ENCODE results near the gene MYBPC3.

The MYBPC3 gene

GRCh38 chr11:47372422-47372821 is 19.9 kb upstream of the MYBPC3 start:
- H3K4me3 ChIP-seq (replicated peaks; ENCODE audit: low read depth, low read length), result no peak overlapping the region
- TF ChIP-seq CTCF (IDR thresholded peaks at IDR 0.05; ENCODE audit: low read length, missing control alignments), result no peak
- DNase-seq (ENCODE audit: low read depth), result no peak

- H3K4me3 ChIP-seq (replicated peaks; ENCODE audit: low read depth, low read length), result no peak overlapping the region
- DNase-seq (ENCODE audit: low read depth), result no peak
Observed at GRCh38 chr11:47369676-47370075, 17.2 kb upstream of the MYBPC3 start.

GRCh38 chr11:47366020-47366490 is 13.6 kb upstream of the MYBPC3 start:
- DNase-seq (ENCODE audit: low read depth), result no peak
- TF ChIP-seq CTCF (IDR thresholded peaks at IDR 0.05; ENCODE audit: low read length, missing control alignments), result no peak
- H3K4me3 ChIP-seq (replicated peaks; ENCODE audit: low read depth, low read length), result no peak overlapping the region

More at GRCh38 chr11:47369676-47370075, 17.2 kb upstream of the MYBPC3 start:
- TF ChIP-seq CTCF (IDR thresholded peaks at IDR 0.05; ENCODE audit: low read length, missing control alignments), result no peak

GRCh38 chr11:47361419-47361818 is 8.9 kb upstream of the MYBPC3 start:
- H3K4me3 ChIP-seq (replicated peaks; ENCODE audit: low read depth, low read length), result no peak overlapping the region
- no peak for DNase-seq (ENCODE audit: low read depth)
- no peak for TF ChIP-seq CTCF (IDR thresholded peaks at IDR 0.05; ENCODE audit: low read length, missing control alignments)

- no peak for TF ChIP-seq CTCF (IDR thresholded peaks at IDR 0.05; ENCODE audit: low read length, missing control alignments)
- DNase-seq (ENCODE audit: low read depth), result no peak
- no peak overlapping the region for H3K4me3 ChIP-seq (replicated peaks; ENCODE audit: low read depth, low read length)
Observed at GRCh38 chr11:47360341-47360740, 7.8 kb upstream of the MYBPC3 start.

- no peak for DNase-seq (ENCODE audit: low read depth)
- H3K4me3 ChIP-seq (replicated peaks; ENCODE audit: low read depth, low read length), result no peak overlapping the region
- no peak for TF ChIP-seq CTCF (IDR thresholded peaks at IDR 0.05; ENCODE audit: low read length, missing control alignments)
Observed at GRCh38 chr11:47359586-47359985, 7.1 kb upstream of the MYBPC3 start.

GRCh38 chr11:47359162-47359561 is 6.7 kb upstream of the MYBPC3 start:
- no peak for DNase-seq (ENCODE audit: low read depth)
- no peak for TF ChIP-seq CTCF (IDR thresholded peaks at IDR 0.05; ENCODE audit: low read length, missing control alignments)
- no peak overlapping the region for H3K4me3 ChIP-seq (replicated peaks; ENCODE audit: low read depth, low read length)
